ENCODE data around the gene ADGRL2. TPM values are rescaled to one million over a fixed set of nuclear protein-coding genes. Genes with fewer than 3 reads are reported as not detected.

Gene ADGRL2
- total RNA-seq, 1 experiment from 2014 or later: 0.11 TPM

DNA sequence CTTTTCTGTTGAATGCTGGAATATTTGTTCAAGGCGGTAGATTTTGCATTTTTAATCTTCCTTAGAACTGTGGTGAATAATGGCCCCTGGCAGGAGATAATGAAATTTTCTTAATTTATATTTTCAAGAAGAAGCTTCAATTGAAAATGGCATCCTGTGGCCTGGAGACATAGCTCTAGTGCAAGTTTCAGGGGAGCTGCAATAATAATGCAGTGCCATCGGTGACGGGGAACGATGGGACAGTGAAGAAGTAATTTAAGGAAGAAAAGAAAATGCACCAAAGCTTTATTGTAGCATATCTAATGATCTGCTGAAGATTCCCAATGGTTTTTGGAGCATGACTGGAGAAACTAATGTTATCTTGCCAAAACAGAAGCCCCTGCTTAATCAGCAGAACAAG lies 128.4 kb downstream of the ADGRL2 start:
- in situ Hi-C loops (cut with HindIII; ENCODE audit: low pct_unique_long_range_greater_than_20kb, low sequenced_read_pairs): no loop called here
- no peak for DNase-seq (ENCODE audit: low read depth, low spot score)

DNA sequence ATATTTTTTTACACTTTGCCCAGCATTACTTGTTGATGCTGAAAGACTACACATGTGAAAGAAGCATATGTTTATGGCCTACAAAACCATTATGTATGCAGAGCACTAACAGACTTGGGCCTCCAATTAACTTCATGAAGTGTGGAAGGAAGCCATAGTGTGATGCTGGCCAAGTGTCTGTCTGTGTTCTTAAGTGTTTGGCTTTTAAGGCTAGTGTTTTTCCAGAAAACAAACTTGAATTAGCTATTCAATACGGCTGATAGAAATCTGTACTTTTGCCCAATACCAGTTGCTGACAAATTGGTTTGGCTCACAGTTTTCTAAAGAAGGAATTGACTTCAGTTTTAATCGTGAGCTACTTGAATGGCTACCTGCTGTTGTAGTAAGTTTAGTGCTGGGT lies 136.1 kb downstream of the ADGRL2 start:
- no peak for DNase-seq (ENCODE audit: low read depth, low spot score)
- in situ Hi-C loops (cut with HindIII; ENCODE audit: low pct_unique_long_range_greater_than_20kb, low sequenced_read_pairs): no loop called here

DNA sequence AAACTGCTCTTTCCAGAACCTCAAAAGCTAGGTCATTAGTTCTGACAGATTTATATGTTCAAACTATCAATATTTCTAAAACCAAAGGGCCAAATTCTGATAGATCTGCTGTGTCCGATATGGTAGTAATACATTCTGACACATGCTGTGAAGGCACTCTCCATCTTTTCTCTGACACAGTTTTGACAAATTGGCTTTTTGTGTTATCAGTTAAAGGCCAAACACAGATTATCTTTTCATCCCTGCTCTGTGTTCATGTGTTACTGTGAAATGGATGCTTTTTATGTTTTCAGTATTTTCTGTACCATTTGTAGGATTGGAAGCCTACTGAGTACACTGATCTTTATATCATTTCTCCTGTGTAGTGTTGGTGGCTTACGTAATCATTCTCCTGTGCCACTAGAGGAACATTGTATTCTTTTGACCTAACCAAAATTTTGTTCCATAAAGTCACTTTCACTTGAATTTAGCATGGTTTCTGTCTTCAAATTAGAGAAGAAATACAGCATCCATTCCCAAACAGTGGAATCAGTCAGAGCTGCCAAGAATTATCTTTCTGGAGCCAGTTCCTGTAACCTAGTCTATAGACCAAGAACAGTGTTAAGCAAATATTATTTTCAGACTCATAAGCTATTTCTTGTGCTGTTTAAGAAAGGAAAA lies 137.2 kb downstream of the ADGRL2 start:
- no peak for DNase-seq (ENCODE audit: low read depth, low spot score)
- in situ Hi-C loops (cut with HindIII; ENCODE audit: low pct_unique_long_range_greater_than_20kb, low sequenced_read_pairs): no loop called here

DNA sequence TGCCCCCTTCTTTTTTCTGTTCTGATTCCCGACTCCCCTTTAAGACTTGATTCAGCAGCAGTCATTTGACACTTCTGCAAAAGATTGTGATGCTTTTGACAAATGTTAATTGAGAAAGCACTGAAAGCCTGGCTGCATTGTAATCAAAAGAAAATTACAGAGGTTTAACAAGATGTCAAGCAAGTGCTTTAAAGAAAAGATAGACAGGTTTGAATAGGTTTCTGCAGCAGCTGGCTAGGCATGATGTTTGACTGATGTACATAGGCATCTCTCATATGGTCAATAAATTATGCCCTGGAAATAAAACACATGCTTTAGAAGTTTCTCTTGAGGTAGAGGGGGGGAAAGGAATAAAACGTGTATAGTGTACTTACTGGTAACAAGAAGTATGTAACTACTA lies 147.8 kb downstream of the ADGRL2 start:
- no peak for DNase-seq (ENCODE audit: low read depth, low spot score)
- in situ Hi-C loops (cut with HindIII; ENCODE audit: low pct_unique_long_range_greater_than_20kb, low sequenced_read_pairs): no loop called here

DNA sequence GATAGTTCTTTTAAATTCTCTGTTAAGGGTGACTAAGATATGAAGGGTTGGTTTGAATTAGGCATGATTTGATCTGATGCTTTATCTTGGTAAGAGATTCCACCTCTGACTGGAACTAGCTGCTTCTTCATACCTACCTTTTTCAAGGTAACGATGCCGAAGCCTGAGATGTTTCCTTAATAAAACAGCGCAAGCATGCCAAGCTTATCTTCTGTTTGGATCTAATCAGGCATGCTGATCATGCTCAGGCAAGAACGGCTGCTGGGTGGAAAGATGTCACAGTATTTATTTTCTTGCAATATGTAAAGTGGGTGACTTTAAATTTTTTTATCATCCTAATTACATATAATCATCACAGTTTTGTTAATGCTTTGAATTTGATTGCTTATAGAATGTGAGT lies 148.7 kb downstream of the ADGRL2 start:
- in situ Hi-C loops (cut with HindIII; ENCODE audit: low pct_unique_long_range_greater_than_20kb, low sequenced_read_pairs): no loop called here
- DNase-seq (ENCODE audit: low read depth, low spot score): no peak

DNA sequence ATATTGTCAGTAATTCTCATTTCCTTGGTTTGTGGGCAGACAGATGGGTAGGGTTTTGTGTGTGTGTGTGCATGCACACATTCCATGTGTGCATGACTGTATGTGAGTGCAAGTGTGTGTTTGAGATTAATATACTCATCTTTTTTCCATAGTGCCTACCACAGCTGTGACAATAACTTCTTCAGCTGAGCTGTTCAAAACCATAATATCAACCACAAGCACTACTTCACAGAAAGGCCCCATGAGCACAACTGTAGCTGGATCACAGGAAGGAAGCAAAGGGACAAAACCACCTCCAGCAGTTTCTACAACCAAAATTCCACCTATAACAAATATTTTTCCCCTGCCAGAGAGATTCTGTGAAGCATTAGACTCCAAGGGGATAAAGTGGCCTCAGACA lies 149.3 kb downstream of the ADGRL2 start:
- in situ Hi-C loops (cut with HindIII; ENCODE audit: low pct_unique_long_range_greater_than_20kb, low sequenced_read_pairs): no loop called here
- no peak for DNase-seq (ENCODE audit: low read depth, low spot score)

DNA sequence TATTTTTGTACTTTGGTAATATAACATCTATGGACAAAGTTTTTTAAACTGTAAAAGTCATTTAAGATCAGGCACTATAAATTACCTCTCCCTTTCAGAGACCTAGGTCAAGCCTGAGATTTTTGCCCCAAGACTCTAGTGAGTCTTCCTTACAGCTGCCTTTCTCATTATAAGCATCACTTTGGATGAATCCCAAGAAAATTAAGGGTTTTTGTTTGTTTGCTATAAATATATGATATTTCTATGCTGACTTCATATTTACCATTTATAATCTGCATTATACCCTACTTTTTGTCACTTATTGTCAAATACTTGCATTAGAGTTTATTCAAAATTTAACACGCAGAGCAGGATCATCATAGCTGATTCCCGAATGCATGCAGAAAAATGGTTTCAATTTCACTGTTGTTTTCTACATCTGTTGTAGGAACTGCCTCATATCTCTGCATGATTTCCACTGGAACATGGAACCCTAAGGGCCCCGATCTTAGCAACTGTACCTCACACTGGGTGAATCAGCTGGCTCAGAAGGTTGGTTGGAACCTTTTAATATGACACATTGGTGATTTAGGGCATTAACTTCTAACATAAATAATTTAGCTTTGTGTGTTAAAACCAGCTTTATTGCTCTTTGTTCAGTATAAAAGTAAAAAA lies 150.0 kb downstream of the ADGRL2 start:
- DNase-seq (ENCODE audit: low read depth, low spot score): no peak
- in situ Hi-C loops (cut with HindIII; ENCODE audit: low pct_unique_long_range_greater_than_20kb, low sequenced_read_pairs): no loop called here

DNA sequence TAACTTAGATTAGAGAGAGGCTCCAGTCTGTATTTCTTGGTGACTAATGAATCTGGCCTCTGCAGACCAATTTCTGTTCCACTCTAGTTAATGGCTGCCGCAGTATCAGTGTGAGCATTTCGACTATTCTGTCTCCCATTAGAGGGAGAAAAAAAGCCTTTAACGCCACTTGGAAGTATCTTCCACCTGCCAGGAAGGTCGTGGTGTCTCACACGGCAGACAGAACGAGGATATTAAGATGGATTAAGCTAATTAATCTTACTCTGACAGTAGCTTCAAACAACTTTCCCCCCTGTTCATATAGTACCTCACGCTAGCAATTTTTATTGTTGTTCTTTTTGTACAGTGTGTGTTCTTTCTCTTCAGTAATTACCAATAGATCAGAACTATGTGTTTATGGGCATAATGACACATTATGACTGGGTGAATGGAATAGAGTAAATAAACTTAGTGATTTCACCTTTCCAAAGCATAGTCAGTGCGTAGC lies 153.8 kb downstream of the ADGRL2 start:
- in situ Hi-C loops (cut with HindIII; ENCODE audit: low pct_unique_long_range_greater_than_20kb, low sequenced_read_pairs): no loop called here
- no peak for DNase-seq (ENCODE audit: low read depth, low spot score)

DNA sequence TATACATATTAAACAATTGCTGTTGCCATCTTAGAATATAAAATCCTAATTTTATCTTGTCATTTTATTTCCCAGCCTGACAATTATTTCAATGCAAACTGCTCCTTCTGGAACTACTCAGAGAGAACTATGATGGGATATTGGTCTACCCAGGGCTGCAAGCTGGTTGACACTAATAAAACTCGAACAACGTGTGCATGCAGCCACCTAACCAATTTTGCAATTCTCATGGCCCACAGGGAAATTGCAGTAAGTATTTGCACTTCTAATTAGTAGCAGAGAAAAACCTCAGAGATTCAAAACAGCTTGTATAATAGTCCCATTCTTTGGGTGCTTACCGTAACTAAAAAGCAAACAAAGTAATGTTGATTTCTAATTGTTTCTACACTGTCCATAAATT lies 167.2 kb downstream of the ADGRL2 start:
- in situ Hi-C loops (cut with HindIII; ENCODE audit: low pct_unique_long_range_greater_than_20kb, low sequenced_read_pairs): no loop called here
- DNase-seq (ENCODE audit: low read depth, low spot score): no peak

DNA sequence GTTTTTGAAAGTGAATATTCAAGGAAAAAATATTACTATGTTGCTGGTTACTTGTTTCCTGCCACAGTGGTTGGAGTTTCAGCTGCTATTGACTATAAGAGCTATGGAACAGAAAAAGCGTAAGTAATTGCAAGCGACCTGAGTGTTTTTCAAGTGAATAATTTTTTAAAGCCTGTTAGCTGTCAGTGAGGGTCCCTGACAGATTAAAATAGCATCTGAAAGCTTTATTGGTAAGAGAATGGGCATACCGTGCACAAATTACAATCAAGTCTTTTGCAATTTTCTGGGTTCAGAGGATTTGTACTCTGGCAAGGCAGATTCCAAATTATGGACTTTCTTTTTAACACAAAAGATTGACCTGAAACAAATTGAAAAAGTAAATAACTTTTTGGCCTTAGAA lies 169.7 kb downstream of the ADGRL2 start:
- DNase-seq (ENCODE audit: low read depth, low spot score): no peak
- in situ Hi-C loops (cut with HindIII; ENCODE audit: low pct_unique_long_range_greater_than_20kb, low sequenced_read_pairs): no loop called here

DNA sequence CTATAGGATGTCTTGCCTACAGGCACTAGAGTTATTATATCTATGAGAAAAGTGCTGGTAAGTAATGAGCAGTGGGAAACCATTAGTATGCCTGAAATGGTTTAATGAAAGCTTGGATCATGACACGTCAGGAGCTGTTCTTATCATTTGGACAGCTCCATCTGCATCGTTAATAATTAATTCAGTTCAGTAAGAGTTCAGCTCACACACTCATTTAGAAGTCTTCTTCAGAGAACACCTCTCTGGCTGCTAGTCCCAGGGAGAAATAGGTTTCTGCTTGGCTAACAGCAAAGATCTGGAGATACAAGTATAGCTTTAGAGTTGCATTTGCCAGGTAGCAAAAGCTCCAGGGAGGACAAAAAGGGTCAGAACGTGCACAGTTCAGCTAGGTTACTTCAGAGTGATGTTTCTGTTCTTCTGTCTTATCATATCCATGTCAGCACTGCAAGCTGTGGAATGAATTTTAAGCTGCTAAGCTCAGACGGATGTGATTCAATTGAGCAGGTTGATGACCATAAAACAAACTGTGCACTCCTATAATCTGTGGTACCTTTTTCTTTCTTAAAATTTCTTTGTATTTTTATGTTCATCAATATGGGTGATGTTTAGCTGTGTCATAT lies 173.6 kb downstream of the ADGRL2 start:
- in situ Hi-C loops (cut with HindIII; ENCODE audit: low pct_unique_long_range_greater_than_20kb, low sequenced_read_pairs): no loop called here
- DNase-seq (ENCODE audit: low read depth, low spot score): no peak

DNA sequence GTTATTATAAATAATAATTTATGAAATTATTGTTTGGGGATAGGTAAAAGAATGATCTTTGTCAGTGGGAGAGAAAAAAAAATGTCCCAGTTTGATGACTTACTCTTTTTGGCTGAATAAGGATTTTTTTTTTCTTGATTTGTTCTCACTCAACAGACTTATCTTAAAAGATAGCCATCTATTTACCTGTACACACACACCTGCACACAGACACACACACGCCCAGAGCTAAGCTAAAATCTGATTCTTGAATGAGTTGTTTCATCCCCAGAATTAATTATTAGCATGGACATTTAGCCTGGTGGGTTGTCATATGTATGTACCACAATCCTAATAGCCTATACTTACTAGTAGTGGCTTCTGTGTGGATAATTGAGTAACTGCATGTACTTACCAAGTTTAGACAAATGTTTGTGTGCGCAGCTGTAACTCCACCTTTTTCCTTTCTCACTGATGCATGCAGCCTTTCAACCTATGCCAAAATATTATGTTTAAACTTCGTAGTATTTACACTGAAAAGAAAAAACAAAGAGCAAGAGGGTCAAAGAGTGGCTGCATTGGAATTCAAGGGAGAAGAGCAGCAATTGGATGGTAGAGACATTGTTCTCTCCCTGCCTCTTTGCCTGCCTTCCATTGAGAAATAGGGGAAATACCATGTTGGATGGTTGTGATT lies 174.3 kb downstream of the ADGRL2 start:
- in situ Hi-C loops (cut with HindIII; ENCODE audit: low pct_unique_long_range_greater_than_20kb, low sequenced_read_pairs): no loop called here

DNA sequence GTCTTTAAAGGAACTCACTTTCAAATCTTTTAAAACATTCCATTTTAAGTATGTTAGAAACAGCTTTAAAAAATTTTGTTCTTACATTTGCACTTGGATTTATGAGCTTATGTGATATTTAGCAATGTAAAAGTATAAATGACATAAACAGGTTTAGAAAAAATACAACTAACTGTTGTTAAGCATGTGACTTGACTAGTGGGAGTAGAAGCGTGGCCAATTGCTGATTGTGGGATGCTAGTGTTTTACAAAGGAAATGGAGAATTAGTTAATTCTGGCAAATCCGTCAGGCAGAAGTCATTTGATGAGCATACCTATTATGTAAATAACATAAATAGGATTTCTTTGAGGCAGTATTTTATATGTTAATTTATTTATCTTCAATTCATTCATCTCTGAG lies 175.8 kb downstream of the ADGRL2 start:
- DNase-seq (ENCODE audit: low read depth, low spot score): no peak
- in situ Hi-C loops (cut with HindIII; ENCODE audit: low pct_unique_long_range_greater_than_20kb, low sequenced_read_pairs): no loop called here

More for the DNA sequence above, 174.3 kb downstream of the ADGRL2 start:
- DNase-seq (ENCODE audit: low read depth, low spot score): no peak

DNA sequence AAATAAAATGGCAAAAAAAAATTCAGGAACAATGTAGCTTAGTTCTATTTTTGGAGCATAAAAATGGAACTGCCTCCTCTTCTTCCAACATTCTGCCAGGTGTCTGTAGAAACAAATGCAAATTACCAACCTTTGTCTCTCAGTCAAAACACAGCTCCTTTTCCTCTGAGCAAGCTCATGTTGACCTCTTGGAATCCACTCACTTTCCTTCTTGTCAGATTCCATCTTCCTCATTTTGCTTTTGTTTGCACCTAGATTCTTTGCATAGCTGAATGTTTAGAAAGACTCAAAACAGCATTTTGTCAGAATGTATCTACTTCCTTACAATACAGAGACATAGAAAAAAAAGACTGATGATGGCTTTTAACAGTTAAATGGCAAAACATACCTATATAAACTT lies 178.2 kb downstream of the ADGRL2 start:
- in situ Hi-C loops (cut with HindIII; ENCODE audit: low pct_unique_long_range_greater_than_20kb, low sequenced_read_pairs): no loop called here

DNA sequence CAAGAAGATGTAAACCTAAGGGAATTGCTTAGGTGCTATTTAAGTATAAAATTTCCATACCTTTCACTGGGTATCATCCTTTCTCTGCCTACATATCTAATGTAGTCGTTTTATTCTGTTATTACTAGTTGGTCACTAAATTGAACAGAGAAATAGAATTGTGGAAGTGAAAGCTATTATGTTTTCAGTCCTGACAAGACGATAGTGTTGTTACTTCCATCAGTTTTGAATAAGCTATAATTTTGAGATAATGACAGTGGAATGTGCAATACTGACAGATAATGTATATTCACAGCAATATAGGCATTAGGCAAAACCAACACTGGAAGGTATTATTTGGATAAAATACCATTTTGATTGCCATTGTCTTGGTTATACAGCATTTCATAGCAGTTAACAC lies 181.8 kb downstream of the ADGRL2 start:
- DNase-seq (ENCODE audit: low read depth, low spot score): no peak
- in situ Hi-C loops (cut with HindIII; ENCODE audit: low pct_unique_long_range_greater_than_20kb, low sequenced_read_pairs): no loop called here

More for the DNA sequence above, 178.2 kb downstream of the ADGRL2 start:
- DNase-seq (ENCODE audit: low read depth, low spot score): no peak

DNA sequence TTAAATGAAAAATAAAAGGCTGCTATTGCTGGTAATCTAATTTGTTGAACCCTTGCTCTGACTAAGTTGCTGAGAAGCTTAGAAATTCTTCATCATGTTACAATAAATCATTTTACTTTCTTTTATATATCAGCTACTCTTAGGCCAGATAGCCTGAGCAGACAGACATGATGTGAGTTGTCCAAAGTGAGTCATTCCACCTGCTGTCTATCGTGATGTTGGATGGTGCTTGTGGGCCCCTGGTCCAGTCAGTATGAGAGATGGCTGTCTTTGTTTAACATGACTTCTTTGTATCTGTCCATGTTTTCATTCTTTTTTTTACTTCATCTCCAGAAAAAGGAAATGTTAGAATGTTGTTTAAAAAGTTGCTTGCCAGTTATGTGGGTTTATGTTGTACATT lies 188.8 kb downstream of the ADGRL2 start:
- in situ Hi-C loops (cut with HindIII; ENCODE audit: low pct_unique_long_range_greater_than_20kb, low sequenced_read_pairs): no loop called here
- no peak for DNase-seq (ENCODE audit: low read depth, low spot score)

DNA sequence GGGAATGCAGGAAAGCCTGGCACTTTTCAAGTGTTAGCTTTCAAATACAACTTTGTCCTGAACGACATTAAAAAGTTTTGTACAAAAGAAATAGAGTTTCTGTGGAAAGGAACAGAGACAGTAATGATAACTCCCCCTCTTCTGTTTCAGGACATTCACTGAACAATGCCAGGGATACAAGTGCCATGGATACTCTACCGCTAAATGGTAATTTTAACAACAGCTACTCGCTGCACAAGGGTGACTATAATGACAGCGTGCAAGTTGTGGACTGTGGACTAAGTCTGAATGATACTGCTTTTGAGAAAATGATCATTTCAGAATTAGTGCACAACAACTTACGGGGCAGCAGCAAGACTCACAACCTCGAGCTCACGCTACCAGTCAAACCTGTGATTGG lies 189.5 kb downstream of the ADGRL2 start:
- in situ Hi-C loops (cut with HindIII; ENCODE audit: low pct_unique_long_range_greater_than_20kb, low sequenced_read_pairs): no loop called here

DNA sequence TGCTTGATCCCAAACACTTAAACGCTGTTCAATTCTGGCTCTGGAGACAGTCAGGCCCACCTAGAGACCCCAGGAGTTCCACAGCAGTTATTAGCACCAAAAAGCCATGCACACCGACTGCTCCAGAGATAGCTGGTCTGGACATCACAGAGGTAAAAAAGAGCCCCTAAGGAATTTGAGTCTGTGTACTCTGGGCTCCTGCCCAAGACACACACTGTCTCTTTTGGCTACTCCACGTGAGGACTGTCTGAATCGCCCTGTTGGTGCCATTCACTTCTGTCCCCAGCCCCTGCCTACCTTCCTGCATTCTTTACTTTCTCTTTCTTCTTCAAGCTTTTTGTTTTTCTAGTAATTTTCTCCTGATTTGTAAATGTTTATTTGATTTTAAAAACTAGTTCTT lies 197.4 kb downstream of the ADGRL2 start:
- no peak for DNase-seq (ENCODE audit: low read depth, low spot score)
- in situ Hi-C loops (cut with HindIII; ENCODE audit: low pct_unique_long_range_greater_than_20kb, low sequenced_read_pairs): no loop called here

More for the DNA sequence above, 189.5 kb downstream of the ADGRL2 start:
- DNase-seq (ENCODE audit: low read depth, low spot score): no peak
